Fibroblast of lung (primary cell): ENCODE results near the gene LAP3.
"Not testable (repeated sequence)": the region's sequence is repeated elsewhere in the genome, so short reads cannot be mapped to it uniquely, and the experiment has no call there.

ENCODE experiments used
- EZH2 ChIP-seq: IDR thresholded peaks from 2 replicates; pipeline ENCODE4 v1.5.1; 2012; ENCODE audit warnings: low read length, control low read depth, mild to moderate bottlenecking; ENCODE audit errors: missing control alignments
- TF ChIP-seq, protein P1 (sequence below), 2 donors: IDR thresholded peaks in 1 of 2; conservative IDR thresholded peaks in 1 of 2; 1 replicate in 1 of 2; 2 replicates in 1 of 2; pipeline ENCODE4 v1.5.1; 2011 to 2012; ENCODE audit warnings: low read length in 2 of 2, control low read depth in 1 of 2, inconsistent platforms in 1 of 2, low read depth in 1 of 2, mild to moderate bottlenecking in 1 of 2

DNA sequence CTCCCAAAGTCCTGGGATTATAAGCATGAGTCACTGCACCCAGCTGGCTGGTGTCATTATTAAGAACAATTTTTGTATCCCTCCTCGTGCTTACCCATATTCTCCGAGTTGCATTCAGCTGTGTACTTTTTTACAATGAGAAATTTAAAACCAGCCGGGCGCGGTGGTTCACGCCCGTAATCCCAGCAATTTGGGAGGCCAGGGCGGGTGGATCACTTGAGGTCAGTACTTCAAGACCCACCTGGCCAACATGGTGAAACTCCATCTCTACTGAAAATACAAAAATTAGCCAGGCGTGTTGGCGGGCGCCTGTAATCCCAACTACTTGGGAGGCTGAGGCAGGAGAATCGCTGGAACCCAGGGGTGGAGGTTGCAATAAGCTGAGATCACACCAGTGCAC is 1.8 kb upstream of the LAP3 start:
- TF ChIP-seq EZH2: not testable (repeated sequence)
- TF ChIP-seq, protein P1, sequence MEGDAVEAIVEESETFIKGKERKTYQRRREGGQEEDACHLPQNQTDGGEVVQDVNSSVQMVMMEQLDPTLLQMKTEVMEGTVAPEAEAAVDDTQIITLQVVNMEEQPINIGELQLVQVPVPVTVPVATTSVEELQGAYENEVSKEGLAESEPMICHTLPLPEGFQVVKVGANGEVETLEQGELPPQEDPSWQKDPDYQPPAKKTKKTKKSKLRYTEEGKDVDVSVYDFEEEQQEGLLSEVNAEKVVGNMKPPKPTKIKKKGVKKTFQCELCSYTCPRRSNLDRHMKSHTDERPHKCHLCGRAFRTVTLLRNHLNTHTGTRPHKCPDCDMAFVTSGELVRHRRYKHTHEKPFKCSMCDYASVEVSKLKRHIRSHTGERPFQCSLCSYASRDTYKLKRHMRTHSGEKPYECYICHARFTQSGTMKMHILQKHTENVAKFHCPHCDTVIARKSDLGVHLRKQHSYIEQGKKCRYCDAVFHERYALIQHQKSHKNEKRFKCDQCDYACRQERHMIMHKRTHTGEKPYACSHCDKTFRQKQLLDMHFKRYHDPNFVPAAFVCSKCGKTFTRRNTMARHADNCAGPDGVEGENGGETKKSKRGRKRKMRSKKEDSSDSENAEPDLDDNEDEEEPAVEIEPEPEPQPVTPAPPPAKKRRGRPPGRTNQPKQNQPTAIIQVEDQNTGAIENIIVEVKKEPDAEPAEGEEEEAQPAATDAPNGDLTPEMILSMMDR (conservative IDR thresholded peaks at IDR 0.05 in 1 of 2, IDR thresholded peaks at IDR 0.05 in 1 of 2; ENCODE audit: low read depth in 1 of 2, low read length in 2 of 2): not testable (repeated sequence)
